Hepatocyte (in vitro differentiated cells): Measurements from ENCODE around the gene ITPR3. TPM values are rescaled to one million over a fixed set of nuclear protein-coding genes. Genes with fewer than 3 reads are reported as not detected.

Source experiments
- DNase-seq: peaks from one replicate; pipeline ENCODE4 v3.0.0-alpha.2; 2016; ENCODE audit warnings: low spot score
- H2AFZ ChIP-seq: fragments of 200-600 bp; sonication (generic); 2 replicates; pipeline ENCODE4 v1.6.0; 2016; ENCODE audit warnings: antibody characterized with exemption, mild to moderate bottlenecking
- H3K27ac ChIP-seq: fragments of 200-600 bp; sonication (generic); 2 replicates; pipeline ENCODE4 v1.5.1; 2016; ENCODE audit warnings: mild to moderate bottlenecking
- H3K27me3 ChIP-seq: fragments of 200-600 bp; sonication (generic); 2 replicates; pipeline ENCODE4 v1.6.1; 2016
- H3K36me3 ChIP-seq: fragments of 200-600 bp; sonication (generic); replicated peaks from 2 replicates; pipeline ENCODE4 v1.5.1; 2016; ENCODE audit warnings: low read depth; ENCODE audit not compliant: insufficient read depth
- H3K4me1 ChIP-seq: fragments of 200-600 bp; sonication (generic); 2 replicates; pipeline ENCODE4 v1.5.1; 2016; ENCODE audit warnings: mild to moderate bottlenecking, moderate library complexity; ENCODE audit not compliant: insufficient read depth
- H3K4me2 ChIP-seq: fragments of 200-600 bp; sonication (generic); 2 replicates; pipeline ENCODE4 v1.6.0; 2016
- H3K4me3 ChIP-seq: fragments of 200-600 bp; sonication (generic); 2 replicates; pipeline ENCODE4 v1.5.1; 2016; ENCODE audit warnings: mild to moderate bottlenecking
- H3K79me2 ChIP-seq: fragments of 200-600 bp; sonication (generic); 2 replicates; pipeline ENCODE4 v1.6.0; 2017; ENCODE audit warnings: mild to moderate bottlenecking
- H3K9me2 ChIP-seq: fragments of 200-600 bp; sonication (generic); replicated peaks from 2 replicates; pipeline ENCODE4 v1.6.0; 2017; ENCODE audit warnings: mild to moderate bottlenecking; ENCODE audit not compliant: insufficient read depth
- H3K9me3 ChIP-seq: fragments of 200-600 bp; sonication (generic); 2 replicates; pipeline ENCODE4 v1.5.1; 2016; ENCODE audit warnings: low read depth, mild to moderate bottlenecking
- H4K20me1 ChIP-seq: fragments of 200-600 bp; sonication (generic); 2 replicates; pipeline ENCODE4 v1.6.0; 2016; ENCODE audit warnings: mild to moderate bottlenecking; ENCODE audit not compliant: insufficient read depth, poor library complexity, severe bottlenecking
- EZH2 ChIP-seq: fragments of 200-600 bp; sonication (generic); IDR thresholded peaks from 2 replicates; pipeline ENCODE4 v1.6.1; 2016; ENCODE audit warnings: antibody characterized with exemption, mild to moderate bottlenecking, borderline replicate concordance
- EZH2phosphoT487 ChIP-seq: fragments of 200-600 bp; sonication (generic); IDR thresholded peaks from one replicate; pipeline ENCODE4 v1.6.1; 2018; ENCODE audit warnings: antibody characterized with exemption, mild to moderate bottlenecking, low read depth, moderate library complexity; ENCODE audit not compliant: unreplicated experiment, severe bottlenecking
- WGBS: methylation state at CpG from one replicate; pipeline ENCODE4 v1.1.6; 2016; ENCODE audit warnings: low lambda C conversion rate; ENCODE audit errors: missing lambda C conversion rate; 5-methylcytosine and 5-hydroxymethylcytosine counted together
- polyA plus RNA-seq: library from polyadenylated mRNA; unstranded; fragments of >200 nt; fragmentation: Nextera tagmentation; extraction: Ambion mirVana; gene quantifications from 2 replicates; pipeline ENCODE4 v1.2.1, GENCODE V29; 2016
- total RNA-seq: library from RNA; depleted of rRNA; stranded (reverse); fragments of >200 nt; gene quantifications from 2 replicates; pipeline ENCODE4 v1.2.3, GENCODE V29; 2014
- TF ChIP-seq, protein P1 (sequence below): fragments of 200-600 bp; sonication (generic); IDR thresholded peaks from 2 replicates; pipeline ENCODE4 v1.5.1; 2016; ENCODE audit warnings: antibody characterized with exemption, mild to moderate bottlenecking; ENCODE audit not compliant: poor library complexity

The ITPR3 gene
- total and polyA plus RNA-seq, 2 experiments from 2014 or later = 16.5 to 39.6 TPM

DNA sequence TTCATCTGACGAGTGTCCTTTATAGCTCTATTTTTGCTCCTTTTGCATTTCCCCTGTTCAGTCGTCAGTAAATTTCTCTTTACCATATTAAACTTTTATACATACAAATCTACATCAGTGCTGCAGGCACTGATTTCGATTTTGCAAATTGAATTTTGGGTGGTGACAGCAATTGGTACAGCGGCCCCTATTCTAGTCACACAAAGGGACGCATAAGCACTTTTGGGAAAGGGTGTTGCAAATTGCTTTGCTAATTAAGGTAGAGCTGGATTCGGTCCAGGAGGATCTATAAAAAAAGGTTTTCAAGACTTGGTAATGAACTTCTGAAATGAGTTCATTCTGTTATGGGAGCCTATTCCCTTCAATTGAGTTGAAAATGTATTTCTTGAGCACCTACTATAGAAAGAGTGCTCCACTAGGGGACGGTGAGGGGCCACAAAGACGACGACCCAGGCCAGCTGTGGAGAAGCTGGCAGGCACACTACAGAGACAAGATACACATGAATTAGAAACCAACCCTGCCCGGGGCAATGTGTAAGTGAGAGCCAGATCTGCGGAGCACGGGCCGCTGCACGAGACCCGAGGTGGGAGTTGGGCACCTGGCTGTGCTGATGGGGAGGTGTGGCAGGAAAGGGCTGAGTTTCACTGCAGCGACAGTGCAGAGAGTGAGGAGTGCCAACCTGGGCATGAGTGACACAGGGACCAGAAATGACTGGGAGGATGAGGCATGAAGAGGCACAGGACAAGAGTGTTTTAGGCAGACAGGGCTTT lies 85.0 kb downstream of the ITPR3 start:
- no peaks in the 10 kb centered on the region for H3K9me2 ChIP-seq
- 84% methylated on average over 16 of the region's 16 CpGs for WGBS
- H3K9me3 ChIP-seq = no peaks in the 10 kb centered on the region
- H3K4me3 ChIP-seq = no peak overlapping the region
- TF ChIP-seq, protein P1, sequence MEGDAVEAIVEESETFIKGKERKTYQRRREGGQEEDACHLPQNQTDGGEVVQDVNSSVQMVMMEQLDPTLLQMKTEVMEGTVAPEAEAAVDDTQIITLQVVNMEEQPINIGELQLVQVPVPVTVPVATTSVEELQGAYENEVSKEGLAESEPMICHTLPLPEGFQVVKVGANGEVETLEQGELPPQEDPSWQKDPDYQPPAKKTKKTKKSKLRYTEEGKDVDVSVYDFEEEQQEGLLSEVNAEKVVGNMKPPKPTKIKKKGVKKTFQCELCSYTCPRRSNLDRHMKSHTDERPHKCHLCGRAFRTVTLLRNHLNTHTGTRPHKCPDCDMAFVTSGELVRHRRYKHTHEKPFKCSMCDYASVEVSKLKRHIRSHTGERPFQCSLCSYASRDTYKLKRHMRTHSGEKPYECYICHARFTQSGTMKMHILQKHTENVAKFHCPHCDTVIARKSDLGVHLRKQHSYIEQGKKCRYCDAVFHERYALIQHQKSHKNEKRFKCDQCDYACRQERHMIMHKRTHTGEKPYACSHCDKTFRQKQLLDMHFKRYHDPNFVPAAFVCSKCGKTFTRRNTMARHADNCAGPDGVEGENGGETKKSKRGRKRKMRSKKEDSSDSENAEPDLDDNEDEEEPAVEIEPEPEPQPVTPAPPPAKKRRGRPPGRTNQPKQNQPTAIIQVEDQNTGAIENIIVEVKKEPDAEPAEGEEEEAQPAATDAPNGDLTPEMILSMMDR = no peak
- no peak for TF ChIP-seq EZH2phosphoT487
- no peak for TF ChIP-seq EZH2
- no peak overlapping the region for H2AFZ ChIP-seq
- H3K79me2 ChIP-seq = peaks cover 16% of the 10 kb centered on the region
- H3K4me2 ChIP-seq = no peak overlapping the region
- peaks cover 8% of the 10 kb centered on the region for H3K4me1 ChIP-seq
- no peak for DNase-seq
- no peaks in the 10 kb centered on the region for H3K27me3 ChIP-seq
- no peaks in the 10 kb centered on the region for H3K36me3 ChIP-seq
- no peaks in the 10 kb centered on the region for H4K20me1 ChIP-seq
- H3K27ac ChIP-seq = no peak overlapping the region

- no peaks in the 10 kb centered on the region for H4K20me1 ChIP-seq
- WGBS = 89% methylated on average over 5 of the region's 5 CpGs
- no peaks in the 10 kb centered on the region for H3K27me3 ChIP-seq
- peaks cover 13% of the 10 kb centered on the region for H3K4me1 ChIP-seq
- H3K9me3 ChIP-seq = no peaks in the 10 kb centered on the region
- TF ChIP-seq EZH2 (no peak), EZH2phosphoT487 (no peak)
- TF ChIP-seq, protein P1 = no peak
- H2AFZ ChIP-seq = no peak overlapping the region
- no peaks in the 10 kb centered on the region for H3K36me3 ChIP-seq
- DNase-seq = no peak
- H3K27ac ChIP-seq = no peak overlapping the region
- no peak overlapping the region for H3K4me2 ChIP-seq
- H3K9me2 ChIP-seq = no peaks in the 10 kb centered on the region
- H3K79me2 ChIP-seq = peaks cover 16% of the 10 kb centered on the region
- no peak overlapping the region for H3K4me3 ChIP-seq
Observed at GRCh38 chr6:33707771-33708170, 86.6 kb downstream of the ITPR3 start.

- no peaks in the 10 kb centered on the region for H3K27me3 ChIP-seq
- peaks cover 16% of the 10 kb centered on the region for H3K79me2 ChIP-seq
- no peaks in the 10 kb centered on the region for H3K36me3 ChIP-seq
- H3K4me1 ChIP-seq = peaks cover 13% of the 10 kb centered on the region
- H3K4me3 ChIP-seq = no peak overlapping the region
- H3K9me3 ChIP-seq = no peaks in the 10 kb centered on the region
- no peaks in the 10 kb centered on the region for H3K9me2 ChIP-seq
- WGBS = 95% methylated on average over 10 of the region's 10 CpGs
- H2AFZ ChIP-seq = no peak overlapping the region
- DNase-seq = no peak
- H3K27ac ChIP-seq = no peak overlapping the region
- no peaks in the 10 kb centered on the region for H4K20me1 ChIP-seq
- TF ChIP-seq EZH2phosphoT487 (no peak), EZH2 (no peak)
- TF ChIP-seq, protein P1 = no peak
- no peak overlapping the region for H3K4me2 ChIP-seq
Observed at GRCh38 chr6:33708516-33709204, 87.5 kb downstream of the ITPR3 start.
